T-helper 2 cell treated with Interferon-gamma antibody and Interleukin-4, amounts not matched to agents 100 ng/mL and 5 ng/mL, for 36 hours (primary cell): ENCODE results near the gene CFAP299. TPM values are rescaled to one million over a fixed set of nuclear protein-coding genes. Genes with fewer than 3 reads are reported as not detected.
"Not testable (repeated sequence)": the region's sequence is repeated elsewhere in the genome, so short reads cannot be mapped to it uniquely, and the experiment has no call there.

ENCODE experiments used
- intact Hi-C: fragments of 100-400 bp; cut with micrococcal nuclease; formaldehyde crosslinking; loops from one replicate; pipeline ENCODE4 v1.15.1; 2023
- total RNA-seq: library from RNA; stranded (reverse); gene quantifications from 2 replicates; pipeline ENCODE4 v1.2.3, GENCODE V29; 2022

Gene CFAP299
- not detected in 2 replicates for total RNA-seq

- intact Hi-C loops = no loop called here
These were observed at the start of gene CFAP299 for GRCh38 chr4:80335554-80336358. TSS of gene CFAP299 (plus strand) at chr4:80335730.

- intact Hi-C loops = no loop called here
These were observed 49.1 kb upstream of the CFAP299 start for GRCh38 chr4:80286451-80286850.

- intact Hi-C loops = not testable (repeated sequence)
These were observed 44.9 kb upstream of the CFAP299 start for GRCh38 chr4:80290665-80291064.

GRCh38 chr4:80294206-80294605 lies 41.3 kb upstream of the CFAP299 start:
- intact Hi-C loops = no loop called here

- intact Hi-C loops = no loop called here
These were observed 40.2 kb upstream of the CFAP299 start for GRCh38 chr4:80295336-80295735.

GRCh38 chr4:80295826-80296225 lies 39.7 kb upstream of the CFAP299 start:
- intact Hi-C loops = no loop called here

- intact Hi-C loops = no loop called here
These were observed 33.6 kb upstream of the CFAP299 start for GRCh38 chr4:80301884-80302283.

GRCh38 chr4:80302616-80303223 lies 32.8 kb upstream of the CFAP299 start:
- intact Hi-C loops = no loop called here

GRCh38 chr4:80305466-80305865 lies 30.1 kb upstream of the CFAP299 start:
- intact Hi-C loops = no loop called here

- intact Hi-C loops = no loop called here
These were observed 29.3 kb upstream of the CFAP299 start for GRCh38 chr4:80306260-80306659.

- intact Hi-C loops = no loop called here
These were observed 28.3 kb upstream of the CFAP299 start for GRCh38 chr4:80307183-80307735.

GRCh38 chr4:80307774-80308465 lies 27.6 kb upstream of the CFAP299 start:
- intact Hi-C loops = no loop called here

GRCh38 chr4:80308466-80308822 lies 27.1 kb upstream of the CFAP299 start:
- intact Hi-C loops = no loop called here

GRCh38 chr4:80309294-80310004 lies 26.1 kb upstream of the CFAP299 start:
- intact Hi-C loops = no loop called here

GRCh38 chr4:80311130-80311529 lies 24.4 kb upstream of the CFAP299 start:
- intact Hi-C loops = no loop called here

- intact Hi-C loops = no loop called here
These were observed 23.4 kb upstream of the CFAP299 start for GRCh38 chr4:80312124-80312523.

- intact Hi-C loops = no loop called here
These were observed 21.9 kb upstream of the CFAP299 start for GRCh38 chr4:80313627-80314026.

- intact Hi-C loops = not testable (repeated sequence)
These were observed 19.7 kb upstream of the CFAP299 start for GRCh38 chr4:80315848-80316247.

GRCh38 chr4:80321341-80321740 lies 14.2 kb upstream of the CFAP299 start:
- intact Hi-C loops = no loop called here

- intact Hi-C loops = no loop called here
These were observed 13.8 kb upstream of the CFAP299 start for GRCh38 chr4:80321776-80322175.

- intact Hi-C loops = no loop called here
These were observed 12.8 kb upstream of the CFAP299 start for GRCh38 chr4:80322716-80323115.
